A549 (cell line): ENCODE data around the gene BCR. TPM values are rescaled to one million over a fixed set of nuclear protein-coding genes. Genes with fewer than 3 reads are reported as not detected.

Source experiments
- ATAC-seq, 2 experiments: fragments of 200-7000 bp in 1 of 2; fragments of >200 bp in 1 of 2; cut with Nextera tagmentation in 1 of 2; cut with Tn5 transposase in 1 of 2; 3 replicates each; pipeline versions ENCODE4 v1.8.0 to v1.9.1; 2018 to 2020; ENCODE audit warnings: mild to moderate bottlenecking in 1 of 2, moderate library complexity in 1 of 2
- CTCF ChIA-PET: fragments of 300-600 bp; sonication (Branson Sonifier 250); formaldehyde crosslinking; extraction: SDS; loops from one replicate; lab custom pipeline; 2021; ENCODE audit warnings: antibody characterized with exemption, inconsistent platforms; lab: Yijun Ruan, JAX
- POLR2A ChIA-PET: fragments of 350-600 bp; formaldehyde crosslinking; extraction: SDS; loops from one replicate; lab custom pipeline; 2021; ENCODE audit warnings: antibody characterized with exemption, inconsistent platforms; lab: Yijun Ruan, JAX
- DNase-seq, 2 experiments: peaks; one replicate each; pipeline versions ENCODE4 v3.0.0 to v3.0.0-alpha.2; 2011 to 2016; ENCODE audit warnings: low read depth in 1 of 2, low spot score in 1 of 2
- FAIRE-seq: peaks from 2 replicates; lab custom pipeline; 2011; peaks lifted over from hg19 to GRCh38; lab: Jason Lieb, UNC
- H3K27ac ChIP-seq, 2 experiments: fragments of >200 bp; sonication (Bioruptor Twin); formaldehyde crosslinking; 3 replicates each; pipeline ENCODE4 v1.5.1; 2016 to 2017
- H3K4me1 ChIP-seq: fragments of >200 bp; sonication (Bioruptor Twin); formaldehyde crosslinking; 3 replicates; pipeline ENCODE4 v1.6.1; 2016
- H3K4me2 ChIP-seq: fragments of >200 bp; sonication (Bioruptor Twin); formaldehyde crosslinking; 3 replicates; pipeline ENCODE4 v1.6.1; 2016
- H3K4me3 ChIP-seq: fragments of >200 bp; sonication (Bioruptor Twin); formaldehyde crosslinking; 3 replicates; pipeline ENCODE4 v1.5.1; 2016
- H3K9me3 ChIP-seq: fragments of >200 bp; sonication (Bioruptor Twin); formaldehyde crosslinking; 3 replicates; pipeline ENCODE4 v1.6.1; 2016
- BCL3 ChIP-seq: fragments of >200 bp; sonication (Bioruptor Twin); formaldehyde crosslinking; IDR thresholded peaks from 3 replicates; pipeline ENCODE4 v1.6.1; 2016
- CBX2 ChIP-seq: fragments of 200-600 bp; sonication (generic); IDR thresholded peaks from 2 replicates; pipeline ENCODE4 v1.6.1; 2016; ENCODE audit warnings: low read depth, mild to moderate bottlenecking, borderline replicate concordance
- CBX8 ChIP-seq: fragments of 200-600 bp; sonication (generic); IDR thresholded peaks from 2 replicates; pipeline ENCODE4 v1.6.1; 2016
- CEBPB ChIP-seq, 2 experiments: fragments of >200 bp in 1 of 2; sonication (Bioruptor Twin) in 1 of 2; formaldehyde crosslinking in 1 of 2; IDR thresholded peaks; 2 replicates each; pipeline ENCODE4 v1.6.1; 2012 to 2016
- CHD2 ChIP-seq: fragments of 150-350 bp; IDR thresholded peaks from 2 replicates; pipeline ENCODE4 v1.6.1; 2014; ENCODE audit warnings: low read length; ENCODE audit not compliant: partially characterized antibody
- CHD4 ChIP-seq: fragments of 200-600 bp; sonication (generic); IDR thresholded peaks from 2 replicates; pipeline ENCODE4 v1.6.1; 2016; ENCODE audit warnings: antibody characterized with exemption, mild to moderate bottlenecking, borderline replicate concordance
- FOSL2 ChIP-seq, 2 experiments: fragments of 450-650 bp in 1 of 2; fragments of >200 bp in 1 of 2; sonication (Bioruptor Twin) in 1 of 2; formaldehyde crosslinking; IDR thresholded peaks; 2 replicates each; pipeline versions ENCODE4 v1.5.0 to v1.6.1; 2016 to 2020; ENCODE audit warnings: mild to moderate bottlenecking in 1 of 2, moderate library complexity in 1 of 2
- HES2 ChIP-seq: fragments of >200 bp; sonication (Bioruptor Twin); formaldehyde crosslinking; IDR thresholded peaks from 2 replicates; pipeline ENCODE4 v1.6.1; 2016
- HEYL ChIP-seq: fragments of 250-450 bp; sonication (Bioruptor Pico); IDR thresholded peaks from 2 replicates; pipeline ENCODE4 v1.8.0; 2021; ENCODE audit warnings: mild to moderate bottlenecking, moderate library complexity
- HMGXB4 ChIP-seq: fragments of 250-450 bp; sonication (Bioruptor Pico); IDR thresholded peaks from 2 replicates; pipeline ENCODE4 v1.5.0; 2021; ENCODE audit warnings: mild to moderate bottlenecking, moderate library complexity, borderline replicate concordance
- HOXB5 ChIP-seq: fragments of 250-450 bp; sonication (Bioruptor Pico); IDR thresholded peaks from 2 replicates; pipeline ENCODE4 v1.5.0; 2020; ENCODE audit warnings: mild to moderate bottlenecking, moderate library complexity
- MAFK ChIP-seq: fragments of 450-650 bp; IDR thresholded peaks from 2 replicates; pipeline ENCODE4 v1.6.1; 2014; ENCODE audit not compliant: partially characterized antibody
- MAX ChIP-seq: IDR thresholded peaks from 2 replicates; pipeline ENCODE4 v1.6.1; 2012
- MAZ ChIP-seq: fragments of 150-350 bp; IDR thresholded peaks from 2 replicates; pipeline ENCODE4 v1.6.1; 2014; ENCODE audit warnings: antibody characterized with exemption, low read depth, low read length, borderline replicate concordance
- MYC ChIP-seq: IDR thresholded peaks from 2 replicates; pipeline ENCODE4 v1.6.1; 2012; ENCODE audit warnings: mild to moderate bottlenecking, inconsistent platforms, low read length, improper control_type of control experiment, borderline replicate concordance
- NFE2L2 ChIP-seq: fragments of 150-350 bp; conservative IDR thresholded peaks from 2 replicates; pipeline ENCODE4 v1.6.1; 2014; ENCODE audit warnings: low read length
- NR3C1 ChIP-seq: fragments of >200 bp; sonication (Bioruptor Twin); formaldehyde crosslinking; IDR thresholded peaks from 3 replicates; pipeline ENCODE4 v1.6.1; 2017
- POLR2A ChIP-seq: IDR thresholded peaks from 2 replicates; pipeline ENCODE4 v1.6.1; 2012; ENCODE audit warnings: mild to moderate bottlenecking, low read length
- POLR2AphosphoS2 ChIP-seq: conservative IDR thresholded peaks from 2 replicates; pipeline ENCODE4 v1.6.1; 2012; ENCODE audit warnings: low read length, improper control_type of control experiment, inconsistent platforms
- RARB ChIP-seq: fragments of 250-450 bp; sonication (Bioruptor Pico); IDR thresholded peaks from 2 replicates; pipeline ENCODE4 v1.8.0; 2021; ENCODE audit warnings: mild to moderate bottlenecking, moderate library complexity
- TFCP2L1 ChIP-seq: fragments of 250-450 bp; sonication (Bioruptor Pico); IDR thresholded peaks from 2 replicates; pipeline ENCODE4 v1.5.0; 2021; ENCODE audit warnings: mild to moderate bottlenecking
- USF2 ChIP-seq: fragments of 450-650 bp; IDR thresholded peaks from 2 replicates; pipeline ENCODE4 v1.6.1; 2014; ENCODE audit warnings: antibody characterized with exemption
- ZC3H11A ChIP-seq: fragments of 450-650 bp; IDR thresholded peaks from 2 replicates; pipeline ENCODE4 v1.6.1; 2014; ENCODE audit warnings: antibody characterized with exemption, mild to moderate bottlenecking
- ZNF302 ChIP-seq: fragments of 250-450 bp; sonication (Bioruptor Pico); IDR thresholded peaks from 2 replicates; pipeline ENCODE4 v1.9.0; 2021; ENCODE audit warnings: inconsistent platforms, mild to moderate bottlenecking, moderate library complexity
- WGBS: methylation state at CpG from one replicate; pipeline ENCODE4 v1.1.6; 2017; ENCODE audit errors: missing lambda C conversion rate; 5-methylcytosine and 5-hydroxymethylcytosine counted together
- polyA plus RNA-seq, 4 experiments: library from polyadenylated mRNA; depleted of rRNA in 3 of 4; stranded (reverse); fragments of >200 nt; fragmentation: RNase III in 1 of 4; extraction: RNeasy Plus Mini Kit Qiagen cat#74134 plus additional on column Dnase treatment in 1 of 4; gene quantifications; 2 replicates in 3 of 4; 3 replicates in 1 of 4; pipeline ENCODE4 v1.2.3, GENCODE V29; 2011 to 2017

The BCR gene
- polyA plus RNA-seq, 2 of the 4 experiments (the other 2 are of a cell fraction), result 14.7 to 16.4 TPM

- 86% methylated on average over 7 of the region's 11 CpGs for WGBS
These were observed 52.8 kb downstream of the BCR start for GRCh38 chr22:23233084-23233531.

GRCh38 chr22:23233752-23234408, 53.6 kb downstream of the BCR start:
- H3K9me3 ChIP-seq, result no peaks in the 10 kb centered on the region
- ATAC-seq (no peak), DNase-seq (no peak), FAIRE-seq (no peak)
- H3K4me2 ChIP-seq, result no peak overlapping the region
- H3K4me1 ChIP-seq, result no peaks in the 10 kb centered on the region
- 88% methylated on average over 10 of the region's 10 CpGs for WGBS
- no peak overlapping the region for H3K4me3 ChIP-seq
- ChIA-PET POLR2A (no interaction called here), CTCF (interaction anchor here (0.6 to 0.8 kb wide), 3 partner anchors 48 to 648 kb away, joined by 3 to 4 read pairs (median 3); no protein-coding TSS in a partner anchor)
- TF ChIP-seq HEYL (CRISPR knock-in tag), result no peak
- no peak for TF ChIP-seq ZNF302
- no peak overlapping the region for H3K27ac ChIP-seq

More at GRCh38 chr22:23233084-23233531, 52.8 kb downstream of the BCR start:
- no peak overlapping the region for H3K4me3 ChIP-seq
- POLR2A ChIA-PET, result no interaction called here
- TF ChIP-seq MYC (no peak), MAFK (no peak), CHD2 (no peak), CBX8 (no peak), RARB (CRISPR knock-in tag) (no peak), MAZ (no peak), CEBPB (IDR thresholded peaks at IDR 0.05) (no peak), POLR2AphosphoS2 (no peak)
- TF ChIP-seq, all 56 proteins: peak for 0
- no peak for FAIRE-seq
- Histone ChIP-seq H3K27ac (no peak overlapping the region), H3K4me1 (no peaks in the 10 kb centered on the region), H3K4me2 (no peak overlapping the region), H3K9me3 (no peaks in the 10 kb centered on the region)
- ATAC-seq, result no peak
- no peak for DNase-seq
- CTCF ChIA-PET, result no interaction called here

GRCh38 chr22:23234409-23235161, 54.3 kb downstream of the BCR start:
- no peak for DNase-seq
- Histone ChIP-seq H3K4me1 (no peaks in the 10 kb centered on the region), H3K9me3 (no peaks in the 10 kb centered on the region), H3K27ac (no peak overlapping the region), H3K4me2 (no peak overlapping the region), H3K4me3 (no peak overlapping the region)
- TF ChIP-seq NR3C1, result no peak
- TF ChIP-seq CHD4, result no peak
- no peak for TF ChIP-seq ZC3H11A
- no peak for TF ChIP-seq FOSL2 (IDR thresholded peaks at IDR 0.05)
- TF ChIP-seq FOSL2 (CRISPR knock-in tag; IDR thresholded peaks at IDR 0.05), result no peak
- no peak for TF ChIP-seq HEYL (CRISPR knock-in tag)
- TF ChIP-seq CBX2, result no peak
- no peak for TF ChIP-seq CHD2
- no peak for TF ChIP-seq NFE2L2
- ChIA-PET CTCF (interaction anchor here (0.8 kb wide), 1 partner anchor 47 kb away, joined by 4 read pairs; no protein-coding TSS in a partner anchor), POLR2A (no interaction called here)
- ATAC-seq, result no peak
- 94% methylated on average over 5 of the region's 19 CpGs for WGBS
- FAIRE-seq, result no peak

- no peak overlapping the region for H3K4me2 ChIP-seq
- TF ChIP-seq BCL3, result no peak
- no peak for TF ChIP-seq HOXB5 (CRISPR knock-in tag)
- TF ChIP-seq USF2, result no peak
- TF ChIP-seq MYC, result no peak
- TF ChIP-seq CBX2, result no peak
- no peak for TF ChIP-seq TFCP2L1 (CRISPR knock-in tag)
- no peak for TF ChIP-seq MAX
- no peak for TF ChIP-seq HMGXB4
- no peak for TF ChIP-seq POLR2A
- no peak for TF ChIP-seq POLR2AphosphoS2
- no peak for TF ChIP-seq HES2
These were observed 55.1 kb downstream of the BCR start for GRCh38 chr22:23235425-23235824.

More at GRCh38 chr22:23235425-23235824, 55.1 kb downstream of the BCR start:
- no peaks in the 10 kb centered on the region for H3K9me3 ChIP-seq
- no peak for DNase-seq
- ChIA-PET POLR2A (no interaction called here), CTCF (no interaction called here)
- no peak overlapping the region for H3K27ac ChIP-seq
- WGBS, result no CpG with 5 or more reads among the region's 3 CpGs
- ATAC-seq, result no peak
- no peaks in the 10 kb centered on the region for H3K4me1 ChIP-seq
- no peak for FAIRE-seq
- H3K4me3 ChIP-seq, result no peak overlapping the region
